ENCODE results near the gene ITM2C. TPM values are rescaled to one million over a fixed set of nuclear protein-coding genes. Genes with fewer than 3 reads are reported as not detected.

Gene ITM2C, protein sequence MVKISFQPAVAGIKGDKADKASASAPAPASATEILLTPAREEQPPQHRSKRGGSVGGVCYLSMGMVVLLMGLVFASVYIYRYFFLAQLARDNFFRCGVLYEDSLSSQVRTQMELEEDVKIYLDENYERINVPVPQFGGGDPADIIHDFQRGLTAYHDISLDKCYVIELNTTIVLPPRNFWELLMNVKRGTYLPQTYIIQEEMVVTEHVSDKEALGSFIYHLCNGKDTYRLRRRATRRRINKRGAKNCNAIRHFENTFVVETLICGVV
- total RNA-seq: 13.5 and 24.5 TPM in 2 replicates

DNA sequence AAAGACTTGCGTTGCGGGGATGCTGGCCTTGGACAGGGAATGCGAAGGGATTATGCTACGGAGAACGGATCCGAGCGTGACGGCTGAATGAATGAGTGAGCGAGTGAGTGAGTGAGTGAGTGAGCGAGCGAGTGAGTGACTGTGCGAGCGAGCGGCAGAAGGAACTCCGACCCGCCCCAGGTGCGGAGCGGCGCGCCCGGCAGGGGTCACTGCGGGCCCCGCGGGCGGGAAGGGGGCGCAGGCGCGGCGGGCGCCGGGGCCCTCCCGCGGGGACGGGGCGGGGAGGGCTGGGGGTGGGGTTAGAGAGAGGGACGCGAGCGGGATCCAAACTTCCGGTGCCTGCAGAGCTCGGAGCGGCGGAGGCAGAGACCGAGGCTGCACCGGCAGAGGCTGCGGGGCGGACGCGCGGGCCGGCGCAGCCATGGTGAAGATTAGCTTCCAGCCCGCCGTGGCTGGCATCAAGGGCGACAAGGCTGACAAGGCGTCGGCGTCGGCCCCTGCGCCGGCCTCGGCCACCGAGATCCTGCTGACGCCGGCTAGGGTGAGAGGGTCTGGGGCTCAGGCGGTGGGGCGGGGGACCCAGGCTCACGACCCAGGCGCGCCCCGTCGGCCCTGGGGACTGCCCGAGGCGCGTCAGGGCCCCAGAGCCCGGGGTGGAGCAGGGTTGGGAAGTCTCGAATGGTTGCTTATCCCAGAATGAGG lies at the start of gene ITM2C:
Gene ITM2C, plus strand, starts transcription at position 338 of the 702 bp plus-strand sequence. Its CDS starts 84 bp downstream, at position 422.

DNA sequence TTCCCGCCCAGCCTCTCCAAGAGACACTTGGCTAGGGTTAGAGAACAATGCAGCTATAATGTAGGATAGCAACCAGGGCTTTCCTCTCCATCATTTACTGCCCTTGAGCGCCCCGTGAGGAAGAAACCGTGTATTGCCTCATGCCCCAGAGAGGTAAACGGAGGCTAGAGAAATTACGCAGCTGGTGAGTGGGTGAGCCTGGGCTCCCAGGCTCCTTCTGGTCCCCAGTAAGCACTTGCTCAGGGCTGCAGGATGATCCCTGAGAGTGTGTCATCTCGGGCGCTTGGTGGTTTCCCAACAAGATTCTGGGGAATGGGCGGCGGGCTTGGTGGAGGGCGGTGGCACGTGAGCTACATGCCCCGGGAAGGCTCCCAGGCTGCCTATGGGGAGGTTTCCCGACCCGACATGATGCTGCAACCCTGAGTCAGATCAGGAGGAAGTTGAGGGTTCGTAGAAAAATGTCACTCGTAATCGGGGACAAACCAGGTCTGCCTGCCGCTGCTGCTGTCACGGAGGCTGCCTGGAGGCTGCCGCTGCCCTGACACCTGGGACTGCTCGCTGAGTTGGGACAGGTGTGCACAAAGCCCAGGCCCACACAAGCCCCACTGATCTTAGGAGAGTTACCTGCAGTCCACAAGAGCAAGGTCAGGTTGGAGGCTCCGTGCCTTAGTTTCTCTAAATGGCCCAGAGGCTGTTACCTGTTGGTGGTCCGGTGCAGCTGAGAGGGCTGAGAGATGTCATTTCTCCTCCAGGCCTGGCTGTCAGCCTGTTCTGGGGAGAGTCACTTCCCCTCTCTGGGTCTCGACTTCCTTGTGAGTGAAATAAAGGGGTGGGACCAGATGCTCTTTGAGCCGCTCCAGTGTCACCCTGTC lies 60.0 kb downstream of the ITM2C start, which contains the start of gene GPR55:
Gene GPR55, minus strand, starts transcription at position 773 of the 872 bp plus-strand sequence. CDS start 14,280 bp downstream, outside the sequence.

Other genes with a start within 250 kb of the ITM2C start
- 60.1 and 71.4 TPM in 2 replicates for gene CAB39, start 152.1 kb upstream of the ITM2C start, total RNA-seq
- gene GPR55, start 60.3 kb downstream of the ITM2C start, total RNA-seq: not detected in 2 replicates
- gene SPATA3, start 131.2 kb downstream of the ITM2C start, total RNA-seq: not detected in 2 replicates
- not detected in 2 replicates for gene C2orf72, start 172.6 kb downstream of the ITM2C start, total RNA-seq
- 94.0 and 102 TPM in 2 replicates for gene PSMD1, start 191.9 kb downstream of the ITM2C start, total RNA-seq